ENCODE results near the gene WDR27.
A peak's percentile ranks its signal among the peaks of the same experiment; 100 is the strongest.

WDR27 gene

GRCh38 chr6:169529931-169530751, 171.7 kb downstream of the WDR27 start:
- H3K4me2 ChIP-seq (ENCODE audit: low read length) = no peak overlapping the region
- H3K36me3 ChIP-seq (ENCODE audit: insufficient read depth, low read length) = no peaks in the 10 kb centered on the region
- H2AFZ ChIP-seq (ENCODE audit: low read length) = no peak overlapping the region
- no peaks in the 10 kb centered on the region for H3K27me3 ChIP-seq (ENCODE audit: insufficient read depth, low read length)
- no peaks in the 10 kb centered on the region; the same call in 1 of the 2 replicates for H3K9me3 ChIP-seq (ENCODE audit: low read length)
- H3K27ac ChIP-seq (ENCODE audit: low read depth, low read length, poor library complexity, severe bottlenecking) = peak overlapping the region; percentile 7
- no peak overlapping the region for H3K4me3 ChIP-seq (ENCODE audit: low read depth, low read length, poor library complexity, severe bottlenecking)
- H3F3A ChIP-seq (ENCODE audit: insufficient read depth, low read length) = no peaks in the 10 kb centered on the region
- no peaks in the 10 kb centered on the region for H3K79me2 ChIP-seq (ENCODE audit: insufficient read depth, low read length)
- no peaks in the 10 kb centered on the region for H4K20me1 ChIP-seq (ENCODE audit: insufficient read depth, low read length)
- H3K9ac ChIP-seq (ENCODE audit: low read length) = no peak overlapping the region
- H3K4me1 ChIP-seq (ENCODE audit: insufficient read depth, low read length, severe bottlenecking) = peaks cover 3% of the 10 kb centered on the region
- H3K9me2 ChIP-seq (ENCODE audit: low read depth, low read length) = no peaks in the 10 kb centered on the region
- no peak for TF ChIP-seq EZH2 (IDR thresholded peaks at IDR 0.05; ENCODE audit: borderline replicate concordance, low read length)
- TF ChIP-seq CTCF (IDR thresholded peaks at IDR 0.05; ENCODE audit: low read length) = no peak

- H3K4me3 ChIP-seq (ENCODE audit: low read depth, low read length, poor library complexity, severe bottlenecking) = no peak overlapping the region
- no peak overlapping the region for H3K4me2 ChIP-seq (ENCODE audit: low read length)
- H3K4me1 ChIP-seq (ENCODE audit: insufficient read depth, low read length, severe bottlenecking) = peaks cover 3% of the 10 kb centered on the region
- no peaks in the 10 kb centered on the region for H3K9me3 ChIP-seq (ENCODE audit: low read length)
- no peak overlapping the region for H3K9ac ChIP-seq (ENCODE audit: low read length)
- TF ChIP-seq EZH2 (IDR thresholded peaks at IDR 0.05; ENCODE audit: borderline replicate concordance, low read length) = no peak
- no peak for TF ChIP-seq CTCF (IDR thresholded peaks at IDR 0.05; ENCODE audit: low read length)
- no peak overlapping the region for H3K27ac ChIP-seq (ENCODE audit: low read depth, low read length, poor library complexity, severe bottlenecking)
- H3F3A ChIP-seq (ENCODE audit: insufficient read depth, low read length) = no peaks in the 10 kb centered on the region
- no peaks in the 10 kb centered on the region for H3K79me2 ChIP-seq (ENCODE audit: insufficient read depth, low read length)
- H3K27me3 ChIP-seq (ENCODE audit: insufficient read depth, low read length) = no peaks in the 10 kb centered on the region
- H4K20me1 ChIP-seq (ENCODE audit: insufficient read depth, low read length) = no peaks in the 10 kb centered on the region
- H3K36me3 ChIP-seq (ENCODE audit: insufficient read depth, low read length) = no peaks in the 10 kb centered on the region
- H3K9me2 ChIP-seq (ENCODE audit: low read depth, low read length) = no peaks in the 10 kb centered on the region
- no peak overlapping the region for H2AFZ ChIP-seq (ENCODE audit: low read length)
These were observed 173.1 kb downstream of the WDR27 start for GRCh38 chr6:169528755-169529154.

GRCh38 chr6:169527306-169527705, 174.5 kb downstream of the WDR27 start:
- Histone ChIP-seq H3K27ac (ENCODE audit: low read depth, low read length, poor library complexity, severe bottlenecking) (no peak overlapping the region), H3K4me1 (ENCODE audit: insufficient read depth, low read length, severe bottlenecking) (peaks cover 3% of the 10 kb centered on the region), H3F3A (ENCODE audit: insufficient read depth, low read length) (no peaks in the 10 kb centered on the region), H3K9me3 (ENCODE audit: low read length) (no peaks in the 10 kb centered on the region), H4K20me1 (ENCODE audit: insufficient read depth, low read length) (no peaks in the 10 kb centered on the region), H3K27me3 (ENCODE audit: insufficient read depth, low read length) (no peaks in the 10 kb centered on the region), H2AFZ (ENCODE audit: low read length) (no peak overlapping the region), H3K9ac (ENCODE audit: low read length) (no peak overlapping the region), H3K9me2 (ENCODE audit: low read depth, low read length) (no peaks in the 10 kb centered on the region), H3K36me3 (ENCODE audit: insufficient read depth, low read length) (no peaks in the 10 kb centered on the region), H3K79me2 (ENCODE audit: insufficient read depth, low read length) (no peaks in the 10 kb centered on the region), H3K4me3 (ENCODE audit: low read depth, low read length, poor library complexity, severe bottlenecking) (no peak overlapping the region), H3K4me2 (ENCODE audit: low read length) (no peak overlapping the region)
- TF ChIP-seq CTCF (IDR thresholded peaks at IDR 0.05; ENCODE audit: low read length) (no peak), EZH2 (IDR thresholded peaks at IDR 0.05; ENCODE audit: borderline replicate concordance, low read length) (no peak)
